Pancreas (tissue), 10 donors: Measurements from ENCODE around the gene TRMT6. TPM values are rescaled to one million over a fixed set of nuclear protein-coding genes. Genes with fewer than 3 reads are reported as not detected.

Experiments used
- ATAC-seq, 4 donors: fragments of 200-7000 bp; cut with Tn5 transposase; one replicate each; pipeline versions ENCODE4 v1.8.0 to v1.9.1; 2020; ENCODE audit warnings: mild to moderate bottlenecking in 4 of 4, moderate library complexity in 4 of 4
- DNase-seq, 6 donors: peaks; one replicate each; pipeline ENCODE4 v3.0.0-alpha.2; 2020
- FAIRE-seq: peaks from 2 replicates; lab custom pipeline; 2012; peaks lifted over from hg19 to GRCh38; lab: Jason Lieb, UNC
- H3K27ac ChIP-seq, 4 donors: fragments of 200-600 bp; sonication (generic); 1 replicate in 3 of 4; 2 replicates in 1 of 4; pipeline versions ENCODE4 v1.5.0 to v1.8.0; 2020
- H3K27me3 ChIP-seq, 4 donors: fragments of 200-600 bp; one replicate each; pipeline ENCODE4 v1.8.0; 2021
- H3K36me3 ChIP-seq, 3 donors: fragments of 200-600 bp; sonication (generic) in 1 of 3; one replicate each; pipeline versions ENCODE4 v1.5.0 to v1.8.0; 2020 to 2021
- H3K4me1 ChIP-seq, 3 donors: fragments of 200-600 bp; one replicate each; pipeline ENCODE4 v1.8.0; 2021
- H3K4me3 ChIP-seq, 4 donors: fragments of 200-600 bp; sonication (generic) in 2 of 4; one replicate each; pipeline versions ENCODE4 v1.5.0 to v1.8.0; 2020 to 2021
- H3K9me3 ChIP-seq, 4 donors: fragments of 200-600 bp; one replicate each; pipeline ENCODE4 v1.8.0; 2021
- CTCF ChIP-seq, 4 donors: fragments of 200-600 bp; sonication (generic) in 3 of 4; IDR thresholded peaks; one replicate each; pipeline versions ENCODE4 v1.5.0 to v1.8.0; 2021; ENCODE audit warnings: antibody characterized with exemption in 4 of 4
- WGBS, 2 donors: extraction: QIAGEN DNeasy Blood & Tissue Kit; methylation state at CpG; one replicate each; pipeline ENCODE4 v1.1.7; 2013; 5-methylcytosine and 5-hydroxymethylcytosine counted together
- intact Hi-C, 3 donors: fragments of 100-400 bp; cut with DNase I; formaldehyde crosslinking; loops; one replicate each; pipeline versions ENCODE4 v1.11.1 to v1.14.2; 2022
- polyA plus RNA-seq, 2 donors: library from polyadenylated mRNA; stranded (reverse); fragments of 200-250 nt; gene quantifications; one replicate each; pipeline ENCODE4 v1.2.3, GENCODE V29; 2013
- total RNA-seq, 6 donors: library from RNA; stranded (reverse); fragmentation: NEBNext Ultra II Directional in 4 of 6; extraction: Animal tissue kit (Norgen Biotek cat#: 25700) in 4 of 6; gene quantifications; one replicate each; pipeline versions ENCODE4 v1.2.1 to v1.2.4, GENCODE V29; 2021 to 2023
- donor health status: healthy with polysubstance abuse.
- donor health status: DM: no; HTN: no; CAD: no; lungs with moderate emphysema.
- donor health status: DM: no; HTN: no; CAD: no.
- donor health status: control.
- donor health status: control.
- donor health status: Bipolar disorder and iron deficiency.
- donor health status: DM: yes; HTN: yes; CAD: no.
- donor health status: DM: no; HTN: no; CAD: no.
- donor health status: DM: no; HTN: no; CAD: no.
- donor health status: DM: yes; HTN: yes; CAD: no.

TRMT6 gene
- total and polyA plus RNA-seq, 8 donors, result 4.6 to 9.7 (median 5.4) TPM

- H3K4me3 ChIP-seq, result no peak overlapping the region
- no peak for TF ChIP-seq CTCF (IDR thresholded peaks at IDR 0.05)
- peaks cover 0 to under 1% (median 0%) of the 10 kb centered on the region in 3 donors for H3K36me3 ChIP-seq
- no peaks in the 10 kb centered on the region for H3K9me3 ChIP-seq
- H3K27me3 ChIP-seq, result no peaks in the 10 kb centered on the region
- no peak overlapping the region for H3K27ac ChIP-seq
- no peak for DNase-seq
- intact Hi-C loops, result loop anchor here in 1 of 3 donors (10.0 kb wide), 1 partner anchor 408 kb away; no protein-coding TSS in a partner anchor
- H3K4me1 ChIP-seq, result no peaks in the 10 kb centered on the region
- 73 to 80% methylated on average over 3 of the region's 3 CpGs for WGBS, 2 donors
- no peak for FAIRE-seq
- ATAC-seq, result no peak
Observed at GRCh38 chr20:5932796-5933195, 17.5 kb downstream of the TRMT6 start.

- 73 to 78% methylated on average over 3 of the region's 3 CpGs for WGBS, 2 donors
- DNase-seq, result no peak
- H3K36me3 ChIP-seq, result no peaks in the 10 kb centered on the region
- no peak overlapping the region for H3K4me3 ChIP-seq
- H3K9me3 ChIP-seq, result no peaks in the 10 kb centered on the region
- H3K27ac ChIP-seq, result no peak overlapping the region
- no peak for TF ChIP-seq CTCF (IDR thresholded peaks at IDR 0.05)
- H3K4me1 ChIP-seq, result no peaks in the 10 kb centered on the region
- FAIRE-seq, result no peak
- H3K27me3 ChIP-seq, result no peaks in the 10 kb centered on the region
- no peak for ATAC-seq
- intact Hi-C loops, result loop anchor here in 1 of 3 donors (10.0 kb wide), 1 partner anchor 407 kb away; no protein-coding TSS in a partner anchor
Observed at GRCh38 chr20:5931411-5931810, 18.9 kb downstream of the TRMT6 start.

GRCh38 chr20:5928836-5929715 lies 21.3 kb downstream of the TRMT6 start:
- no peak overlapping the region for H3K4me3 ChIP-seq
- FAIRE-seq (no peak), ATAC-seq (no peak), DNase-seq (no peak)
- no peak overlapping the region for H3K27ac ChIP-seq
- no peaks in the 10 kb centered on the region for H3K27me3 ChIP-seq
- intact Hi-C loops, result no loop called here
- H3K4me1 ChIP-seq, result no peaks in the 10 kb centered on the region
- H3K36me3 ChIP-seq, result no peaks in the 10 kb centered on the region
- TF ChIP-seq CTCF (IDR thresholded peaks at IDR 0.05), result no peak
- WGBS, 2 donors, result 67 to 72% methylated on average over 8 of the region's 8 CpGs
- H3K9me3 ChIP-seq, result no peaks in the 10 kb centered on the region

GRCh38 chr20:5927749-5928462 lies 22.4 kb downstream of the TRMT6 start:
- 68 to 74% methylated on average over 11 of the region's 11 CpGs for WGBS, 2 donors
- no peak for TF ChIP-seq CTCF (IDR thresholded peaks at IDR 0.05)

More at GRCh38 chr20:5927749-5928462, 22.4 kb downstream of the TRMT6 start:
- DNase-seq (no peak), ATAC-seq (no peak), FAIRE-seq (no peak)
- intact Hi-C loops, result no loop called here
- Histone ChIP-seq H3K36me3 (no peaks in the 10 kb centered on the region), H3K27ac (no peak overlapping the region), H3K4me3 (no peak overlapping the region), H3K4me1 (no peaks in the 10 kb centered on the region), H3K9me3 (no peaks in the 10 kb centered on the region), H3K27me3 (no peaks in the 10 kb centered on the region)
